ENCODE measurements around the gene TSPAN4. TPM values are rescaled to one million over a fixed set of nuclear protein-coding genes. Genes with fewer than 3 reads are reported as not detected.

The TSPAN4 gene
- total and polyA plus RNA-seq, 2 of the 13 experiments (the other 11 are each of a cell fraction or from before 2014, with no cell fraction given) = 31.7 to 68.3 TPM

GRCh38 chr11:910589-911030 lies 68.0 kb downstream of the TSPAN4 start, which contains the start of gene CHID1:
Gene CHID1 (minus strand): TSS chr11:910810. CDS start chr11:904816, 5,994 bp downstream.
- no peak for FAIRE-seq
- peak within 1 kb of the TSS; percentile 89 for H3K27ac ChIP-seq (ENCODE audit: extremely low read length, insufficient read depth, low read length)
- H3K4me1 ChIP-seq (ENCODE audit: insufficient read depth, low read length) = peaks cover 47% of the 10 kb centered on the region
- peak; percentile 79 for DNase-seq (ENCODE audit: low spot score)
- in situ Hi-C loops (cut with HindIII; ENCODE audit: extremely low pct_ligation_motif_present, low pct_unique_long_range_greater_than_20kb) = no loop called here
- ATAC-seq = peak; percentile 92
- H2AFZ ChIP-seq (ENCODE audit: low read length) = no peak within 1 kb of the TSS
- ChIA-PET CTCF (ENCODE audit: low intra/inter-chr PET ratio, low total read pairs) (no interaction called here), POLR2A (interaction anchor here (0.6 to 3.3 kb wide), 13 partner anchors 9 to 441 kb away, joined by 3 to 24 read pairs (median 4); partner anchors contain the start of gene PNPLA2)
- H3K4me3 ChIP-seq (replicated peaks in 1 of 3; ENCODE audit: insufficient read depth in 1 of 3, low read depth in 2 of 3, low read length in 3 of 3) = peak within 1 kb of the TSS; percentile 92 to 95 (median 93)
- peaks cover 30% of the 10 kb centered on the region for H3K79me2 ChIP-seq (ENCODE audit: insufficient read depth, low read length)
- peak within 1 kb of the TSS; percentile 95 for H3K4me2 ChIP-seq (ENCODE audit: low read depth, low read length)
- 0% methylated on average over 11 of the region's 59 CpGs for WGBS (ENCODE audit: low lambda C conversion rate)
- no TSS peak for BruUV-seq (replicated peaks)
- H3K36me3 ChIP-seq (replicated peaks in 1 of 2; ENCODE audit: control insufficient read depth in 1 of 2, insufficient read depth in 2 of 2, low read length in 2 of 2) = peaks cover 0 to 6% of the 10 kb centered on the region in 2 experiments; a peak in 1 of 5 replicates
- H4K20me1 ChIP-seq (ENCODE audit: insufficient read depth, low read length) = no peaks in the 10 kb centered on the region
- H3K27me3 ChIP-seq (ENCODE audit: control insufficient read depth in 1 of 2, insufficient read depth in 2 of 2, low read length in 2 of 2) = no peaks in the 10 kb centered on the region; a peak in 2 of 5 replicates
- H3K9me3 ChIP-seq (ENCODE audit: low read length) = no peaks in the 10 kb centered on the region
- H3K9ac ChIP-seq (ENCODE audit: insufficient read depth, low read depth, low read length) = peak within 1 kb of the TSS; percentile 85
- intact Hi-C loops (cut with micrococcal nuclease; ENCODE audit: unreplicated experiment) = loop anchor here (2.0 kb wide), 2 partner anchors 36 to 64 kb away; no protein-coding TSS in a partner anchor
- TF ChIP-seq ZNF879 (CRISPR knock-in tag; IDR thresholded peaks at IDR 0.05) (no peak), NFKB2 (CRISPR knock-in tag; IDR thresholded peaks at IDR 0.05; ENCODE audit: borderline replicate concordance) (peak; percentile 71; the same call in 1 of the 2 replicates), ZBTB7B (CRISPR knock-in tag; IDR thresholded peaks at IDR 0.05) (no peak), ZNF557 (CRISPR knock-in tag; IDR thresholded peaks at IDR 0.05) (no peak), ZNF790 (CRISPR knock-in tag; IDR thresholded peaks at IDR 0.05; ENCODE audit: borderline replicate concordance) (no peak), ZNF724P (CRISPR knock-in tag; IDR thresholded peaks at IDR 0.05; ENCODE audit: borderline replicate concordance) (peak; percentile 60; the same call in 1 of the 2 replicates), HHEX (CRISPR knock-in tag; IDR thresholded peaks at IDR 0.05) (no peak), ZBTB33 (CRISPR knock-in tag; IDR thresholded peaks at IDR 0.05) (no peak), ZNF674 (CRISPR knock-in tag; IDR thresholded peaks at IDR 0.05; ENCODE audit: low read depth) (no peak), CENPX (CRISPR knock-in tag; IDR thresholded peaks at IDR 0.05) (no peak), NFRKB (IDR thresholded peaks at IDR 0.05) (no peak), POGZ (CRISPR knock-in tag; IDR thresholded peaks at IDR 0.05) (no peak), ZFP36L1 (CRISPR knock-in tag; IDR thresholded peaks at IDR 0.05) (peak; percentile 55; the same call in 1 of the 2 replicates), ZNF484 (CRISPR knock-in tag; IDR thresholded peaks at IDR 0.05; ENCODE audit: borderline replicate concordance, low read depth) (no peak), NFE2 (CRISPR knock-in tag; IDR thresholded peaks at IDR 0.05) (no peak), ZNF577 (CRISPR knock-in tag; IDR thresholded peaks at IDR 0.05; ENCODE audit: borderline replicate concordance, low read depth) (no peak), ZNF549 (CRISPR knock-in tag; IDR thresholded peaks at IDR 0.05) (no peak), NRL (CRISPR knock-in tag; IDR thresholded peaks at IDR 0.05; ENCODE audit: borderline replicate concordance) (no peak), THAP11 (CRISPR knock-in tag; IDR thresholded peaks at IDR 0.05) (peak; percentile 89), ZNF607 (CRISPR knock-in tag; IDR thresholded peaks at IDR 0.05; ENCODE audit: borderline replicate concordance) (peak; percentile 83; the same call in 1 of the 2 replicates), ZNF749 (CRISPR knock-in tag; IDR thresholded peaks at IDR 0.05; ENCODE audit: borderline replicate concordance) (0 out of 2 replicates have a peak, but pooled peaks have one; percentile 67), FOSL2 (CRISPR knock-in tag; IDR thresholded peaks at IDR 0.05) (no peak)
- TF ChIP-seq, protein P1, sequence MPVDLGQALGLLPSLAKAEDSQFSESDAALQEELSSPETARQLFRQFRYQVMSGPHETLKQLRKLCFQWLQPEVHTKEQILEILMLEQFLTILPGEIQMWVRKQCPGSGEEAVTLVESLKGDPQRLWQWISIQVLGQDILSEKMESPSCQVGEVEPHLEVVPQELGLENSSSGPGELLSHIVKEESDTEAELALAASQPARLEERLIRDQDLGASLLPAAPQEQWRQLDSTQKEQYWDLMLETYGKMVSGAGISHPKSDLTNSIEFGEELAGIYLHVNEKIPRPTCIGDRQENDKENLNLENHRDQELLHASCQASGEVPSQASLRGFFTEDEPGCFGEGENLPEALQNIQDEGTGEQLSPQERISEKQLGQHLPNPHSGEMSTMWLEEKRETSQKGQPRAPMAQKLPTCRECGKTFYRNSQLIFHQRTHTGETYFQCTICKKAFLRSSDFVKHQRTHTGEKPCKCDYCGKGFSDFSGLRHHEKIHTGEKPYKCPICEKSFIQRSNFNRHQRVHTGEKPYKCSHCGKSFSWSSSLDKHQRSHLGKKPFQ (CRISPR knock-in tag; IDR thresholded peaks at IDR 0.05; ENCODE audit: insufficient replicate concordance) = no peak
- TF ChIP-seq, protein P2, sequence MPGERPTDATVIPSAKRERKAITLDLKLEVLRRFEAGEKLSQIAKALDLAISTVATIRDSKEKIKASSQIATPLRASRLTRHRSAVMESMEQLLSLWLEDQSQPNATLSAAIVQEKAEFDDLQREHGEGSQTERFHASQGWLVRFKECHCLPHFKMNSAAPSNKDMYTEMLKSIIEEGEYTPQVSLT (CRISPR knock-in tag; IDR thresholded peaks at IDR 0.05; ENCODE audit: borderline replicate concordance, low read depth) = no peak
